GM19240 (cell line): Measurements from ENCODE around the gene TMEM72.

ENCODE experiments used
- DNase-seq: peaks from one replicate; pipeline ENCODE4 v3.0.0; 2011; ENCODE audit warnings: low spot score; ENCODE audit not compliant: insufficient read length

Gene TMEM72

DNA sequence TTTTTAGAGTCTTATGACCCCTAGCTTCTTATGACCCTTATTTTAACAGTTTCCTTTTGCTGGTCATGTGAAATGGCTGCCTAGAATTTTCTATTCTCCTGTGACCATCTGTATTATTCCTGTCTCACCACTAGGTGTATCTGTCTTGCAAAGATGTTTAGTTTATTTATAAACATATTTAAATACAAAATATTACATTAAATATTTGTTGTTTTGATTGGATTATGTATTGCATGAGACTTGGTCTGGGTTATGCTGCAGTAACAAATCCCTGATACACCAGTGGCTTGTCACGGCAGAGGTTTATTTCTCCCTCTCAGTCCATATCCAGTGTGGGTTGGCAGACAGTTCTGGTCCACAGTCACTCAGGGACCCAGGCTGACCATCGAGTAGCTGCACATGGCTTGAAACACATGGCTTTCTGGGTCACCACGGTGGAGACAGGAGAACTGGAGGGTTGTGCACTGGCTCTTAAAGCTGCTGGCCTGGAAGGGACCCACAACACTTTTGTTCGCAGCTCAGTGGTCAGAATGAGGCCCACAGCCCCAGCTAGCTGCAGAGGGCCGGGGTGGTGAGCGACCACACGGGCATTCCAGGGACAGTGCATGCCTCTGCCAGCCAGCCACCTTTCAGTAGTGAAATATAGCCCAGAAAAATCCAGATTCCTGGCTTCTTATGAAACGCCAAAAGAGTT is 55.8 kb downstream of the TMEM72 start:
- no peak for DNase-seq

- no peak for DNase-seq
These were observed 56.5 kb downstream of the TMEM72 start for GRCh38 chr10:44967616-44968015.

DNA sequence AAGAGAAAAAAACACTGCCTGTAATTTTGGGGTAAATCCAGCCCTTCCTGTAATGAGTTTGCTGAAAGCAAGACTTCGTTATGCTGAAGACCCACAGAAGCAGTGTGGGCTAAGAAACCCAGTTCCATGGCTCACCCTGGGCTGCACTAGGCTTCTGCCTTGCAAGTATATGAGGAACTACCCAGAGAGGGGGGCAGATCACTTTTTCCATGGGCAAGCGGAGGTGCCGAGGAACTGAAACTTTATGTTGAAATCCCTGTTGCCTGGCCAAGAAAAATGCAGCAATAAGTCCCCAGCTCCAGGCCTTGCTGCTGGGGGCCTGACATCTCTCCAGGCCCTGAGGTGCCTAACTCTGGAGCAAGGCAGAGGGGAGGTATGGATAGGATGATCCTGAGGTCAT is 57.0 kb downstream of the TMEM72 start:
- no peak for DNase-seq

DNA sequence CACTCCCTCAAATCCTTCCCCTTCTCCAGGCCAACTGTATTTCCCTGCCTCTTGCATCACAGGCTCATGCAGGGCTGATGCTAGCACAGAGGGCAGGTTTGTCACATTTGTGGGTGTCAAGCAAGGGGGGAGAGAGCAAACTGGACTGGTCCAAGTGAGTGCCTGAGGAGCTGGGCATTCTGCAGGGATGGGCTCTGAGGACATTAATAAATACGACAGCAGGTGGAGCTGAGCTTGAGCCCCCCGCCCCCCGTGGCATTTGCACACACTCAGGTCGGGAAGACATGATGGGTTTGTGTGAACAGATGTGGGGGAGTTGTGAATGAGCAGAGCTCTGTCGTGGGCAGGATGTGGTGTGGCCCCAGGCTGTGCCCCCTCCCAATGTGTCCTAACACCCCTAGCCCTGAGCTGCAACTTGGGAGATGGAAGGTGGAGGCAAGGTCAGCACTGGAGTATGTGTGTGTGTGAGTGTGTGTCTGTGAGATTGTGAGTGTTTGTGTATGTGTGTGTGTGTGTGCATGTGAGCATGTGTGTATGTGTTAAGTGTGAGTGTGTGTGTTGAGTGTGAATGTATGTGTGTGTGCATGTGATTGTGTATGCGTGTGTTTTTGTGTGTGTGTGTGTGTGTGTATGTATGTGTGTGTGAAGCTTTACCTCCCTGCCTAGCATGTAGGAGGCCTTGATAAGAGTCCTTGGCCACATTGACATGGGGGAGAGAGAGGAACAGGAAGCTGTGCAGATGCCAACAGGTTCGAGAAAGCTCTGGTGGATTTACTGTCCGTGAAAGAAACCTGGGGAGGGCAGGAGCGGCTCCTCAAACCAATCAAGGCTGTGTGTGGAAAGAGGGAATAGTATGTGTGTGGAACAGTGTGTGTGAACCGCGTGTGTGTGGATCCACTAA is 57.6 kb downstream of the TMEM72 start:
- DNase-seq, result no peak

- no peak for DNase-seq
These were observed 58.7 kb downstream of the TMEM72 start for GRCh38 chr10:44969854-44970253.

- no peak for DNase-seq
These were observed 59.8 kb downstream of the TMEM72 start for GRCh38 chr10:44970812-44971395.

DNA sequence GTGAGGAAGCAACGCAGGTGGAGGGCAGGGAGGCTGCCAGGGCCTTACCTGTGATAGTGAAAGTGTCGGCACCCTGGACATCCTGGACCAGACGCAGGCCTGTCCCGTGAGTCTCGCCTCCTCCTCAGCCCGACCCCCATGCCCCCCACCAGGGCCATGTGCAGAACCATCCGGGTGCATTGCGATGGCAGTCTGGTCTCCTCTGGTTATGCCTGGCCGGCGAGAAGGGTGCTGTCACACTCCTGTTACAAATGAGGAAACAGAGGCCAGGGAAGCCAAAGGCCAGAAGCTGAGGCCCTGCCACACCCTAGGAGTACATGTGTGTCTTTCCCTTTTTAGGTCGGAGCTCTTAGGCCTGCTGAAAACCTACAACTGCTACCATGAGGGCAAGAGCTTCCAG is 60.3 kb downstream of the TMEM72 start:
- DNase-seq, result no peak

DNA sequence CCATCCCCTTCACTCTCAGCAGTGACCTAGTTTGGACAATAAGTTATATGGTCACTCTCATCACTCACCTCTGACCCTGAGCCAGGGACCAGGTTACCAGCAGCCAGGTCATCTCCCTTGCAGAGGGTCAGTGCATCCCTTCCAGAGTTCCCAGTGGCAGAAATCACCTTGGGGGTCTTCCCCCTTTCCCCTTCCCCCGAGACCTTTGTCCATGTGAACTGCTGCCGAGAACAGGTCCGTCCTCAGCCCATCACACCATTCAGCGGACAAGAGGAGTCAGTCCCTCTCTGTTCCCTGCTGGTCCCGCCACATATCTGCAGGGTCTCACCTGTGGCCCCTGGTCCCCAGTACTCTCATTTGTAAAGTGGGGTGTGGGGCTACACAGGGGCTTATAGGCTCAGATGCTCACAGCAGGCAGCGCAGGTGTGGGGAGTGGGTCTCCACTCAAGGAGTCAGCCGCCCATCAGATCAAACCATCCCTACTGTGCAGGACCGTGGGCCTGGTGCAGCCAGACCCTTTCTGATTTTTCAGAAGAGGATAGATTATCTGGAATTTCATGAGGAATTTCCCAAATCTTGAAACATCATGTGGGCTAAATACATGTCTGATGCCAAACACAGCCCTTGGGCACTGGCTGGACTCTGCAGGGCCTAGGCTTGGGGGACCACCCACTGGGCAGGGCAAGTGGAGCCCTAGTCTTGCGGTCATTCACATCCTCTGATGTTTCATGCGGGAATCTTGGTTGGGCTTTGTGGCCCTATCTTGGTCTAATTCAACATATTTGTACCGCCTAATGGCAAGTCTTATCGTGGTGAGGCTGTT is 61.0 kb downstream of the TMEM72 start:
- DNase-seq, result no peak

DNA sequence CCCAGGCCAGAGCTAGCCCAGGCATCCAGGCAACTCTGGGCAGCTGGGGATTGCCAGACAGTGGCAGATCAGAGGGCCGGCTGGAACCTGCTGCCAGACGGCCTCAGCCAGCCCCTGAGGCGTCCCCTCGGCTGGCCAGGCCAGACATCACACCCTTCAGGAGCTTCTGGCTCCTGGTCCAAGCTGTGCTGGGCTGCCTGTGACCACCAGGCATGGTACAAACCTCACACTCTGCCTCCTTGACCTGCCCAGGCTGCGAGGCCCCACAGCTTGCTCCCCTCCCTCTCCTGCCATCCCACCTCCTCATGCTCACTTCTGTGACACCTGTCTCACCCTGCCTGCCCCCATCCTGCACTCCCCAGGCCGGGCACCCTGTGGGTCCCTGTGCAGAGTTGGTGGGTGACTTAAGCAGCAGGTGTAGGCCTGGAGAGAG is 61.8 kb downstream of the TMEM72 start:
- no peak for DNase-seq

DNA sequence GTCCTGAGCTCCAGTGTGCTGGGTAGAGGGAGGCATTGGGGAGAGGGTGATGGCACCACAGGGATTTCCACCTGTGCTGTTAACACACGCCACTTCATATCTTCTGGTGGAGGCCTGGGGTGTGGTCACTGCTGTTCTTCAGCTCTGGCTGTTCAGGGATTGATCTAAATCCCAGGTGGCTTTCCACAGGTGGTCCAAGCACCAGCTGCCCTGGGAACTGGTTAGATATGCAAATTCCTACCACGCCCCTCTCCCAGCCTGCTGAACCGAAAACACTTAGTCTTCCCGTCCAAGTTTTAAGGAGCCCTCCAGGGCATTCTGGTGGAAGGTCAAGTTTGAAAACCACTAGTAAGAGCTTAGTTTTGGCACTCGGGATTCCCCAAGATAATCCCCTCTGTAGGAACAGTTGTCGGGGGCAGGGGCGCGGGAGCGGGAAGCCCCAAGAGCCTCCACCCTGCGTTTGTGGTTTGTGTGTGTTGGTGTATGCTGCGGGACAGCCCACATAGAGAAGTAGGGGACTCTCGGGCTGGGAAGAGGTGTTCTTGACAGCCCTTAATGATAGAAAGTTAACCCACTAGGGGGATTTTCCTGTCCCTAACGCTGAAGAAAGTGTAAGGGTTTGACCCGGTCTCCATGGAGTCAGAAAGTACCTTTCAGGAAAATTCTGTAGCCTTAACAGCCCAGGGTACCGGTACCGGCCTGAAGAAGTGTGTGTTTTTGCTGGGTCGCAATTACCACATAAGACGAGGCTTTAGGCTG is 62.4 kb downstream of the TMEM72 start:
- DNase-seq, result no peak

DNA sequence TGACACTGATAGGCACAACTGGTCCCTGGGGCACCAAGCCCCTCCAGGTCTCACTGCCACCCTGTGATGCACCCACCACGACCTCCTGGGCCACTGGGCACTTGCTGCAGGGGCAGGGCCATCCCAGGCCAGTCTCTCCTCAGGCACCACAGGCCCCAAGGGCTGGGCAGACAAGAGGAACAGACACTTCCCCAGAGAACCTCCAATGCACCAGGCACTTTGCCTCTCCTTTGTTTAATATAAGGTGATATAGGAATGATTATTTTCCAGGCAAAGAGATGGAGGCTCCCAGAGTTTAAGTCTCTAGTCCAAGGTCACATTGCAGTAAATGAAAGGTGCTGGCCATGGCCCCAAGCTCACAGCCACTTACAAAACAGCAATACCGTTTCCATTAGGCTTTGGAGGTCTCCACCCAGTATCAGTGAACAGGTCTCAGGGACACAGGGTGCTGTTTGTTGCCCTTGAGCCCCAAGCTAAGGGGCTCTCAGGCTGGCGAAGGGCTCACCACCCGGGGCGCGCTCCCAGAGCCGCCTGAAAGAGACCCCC is 63.0 kb downstream of the TMEM72 start:
- no peak for DNase-seq

GRCh38 chr10:44974628-44975430 is 63.7 kb downstream of the TMEM72 start:
- peak; percentile 51 for DNase-seq

- DNase-seq, result no peak
These were observed 64.5 kb downstream of the TMEM72 start for GRCh38 chr10:44975431-44976331.

- no peak for DNase-seq
These were observed 65.4 kb downstream of the TMEM72 start for GRCh38 chr10:44976352-44977198.

- no peak for DNase-seq
These were observed 66.4 kb downstream of the TMEM72 start for GRCh38 chr10:44977287-44978212.

DNA sequence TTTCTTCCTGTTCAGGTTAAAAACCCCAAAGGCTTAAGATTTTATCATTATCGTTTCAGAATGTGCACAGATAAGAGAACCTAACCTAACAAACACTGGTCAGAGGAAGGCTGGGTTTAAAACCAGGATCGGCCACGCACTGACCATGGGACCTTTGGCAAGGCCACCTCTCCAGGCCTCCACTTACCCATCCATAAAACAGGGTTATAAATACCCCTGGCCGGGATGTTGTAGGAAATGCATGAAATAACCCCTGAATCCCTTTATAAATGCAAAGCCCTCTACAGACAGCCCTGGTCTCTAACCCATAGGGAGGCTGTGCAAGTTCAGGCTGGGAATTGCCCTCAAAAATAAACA is 67.1 kb downstream of the TMEM72 start:
- DNase-seq, result no peak
